HepG2 (cell line): ENCODE results near the gene TNFSF9. TPM values are rescaled to one million over a fixed set of nuclear protein-coding genes. Genes with fewer than 3 reads are reported as not detected.

Source experiments
- EED ChIP-seq: sonication (generic); formaldehyde crosslinking; IDR thresholded peaks from 2 replicates; pipeline ENCODE4 v1.5.0; 2020; ENCODE audit warnings: mild to moderate bottlenecking, missing genetic modification reagents
- ELF4 ChIP-seq: sonication (generic); formaldehyde crosslinking; IDR thresholded peaks from 2 replicates; pipeline ENCODE4 v1.5.0; 2020; ENCODE audit warnings: missing genetic modification reagents, mild to moderate bottlenecking, moderate library complexity, borderline replicate concordance
- FOXK1 ChIP-seq: sonication (generic); formaldehyde crosslinking; IDR thresholded peaks from 2 replicates; pipeline ENCODE4 v1.4.0; 2020; ENCODE audit warnings: low read depth, missing genetic modification reagents, borderline replicate concordance
- JUNB ChIP-seq: sonication (generic); formaldehyde crosslinking; IDR thresholded peaks from 2 replicates; pipeline ENCODE4 v1.8.0; 2022; ENCODE audit warnings: missing genetic modification reagents, mild to moderate bottlenecking, borderline replicate concordance
- KLF9 ChIP-seq: IDR thresholded peaks from 2 replicates; pipeline ENCODE4 v1.6.1; 2016; ENCODE audit warnings: low read depth
- SOX6 ChIP-seq, 2 experiments: fragments of 450-650 bp in 1 of 2; sonication (generic) in 1 of 2; formaldehyde crosslinking in 1 of 2; IDR thresholded peaks; 2 replicates each; pipeline versions ENCODE4 v1.4.0 to v1.6.1; 2017 to 2020; ENCODE audit warnings: antibody characterized with exemption in 1 of 2, mild to moderate bottlenecking in 1 of 2, missing genetic modification reagents in 1 of 2
- ZBTB2 ChIP-seq: sonication (generic); formaldehyde crosslinking; IDR thresholded peaks from 2 replicates; pipeline ENCODE4 v1.8.0; 2022; ENCODE audit warnings: low read depth, missing genetic modification reagents
- polyA plus RNA-seq, 8 experiments: library from polyadenylated mRNA; depleted of rRNA in 3 of 8; stranded (reverse) in 7 of 8; unstranded in 1 of 8; fragments of >200 nt; fragmentation: Illumina TruSeq in 4 of 8; extraction: Trizol in 4 of 8; gene quantifications; 2 replicates each; pipeline versions ENCODE4 v1.2.1 to v1.2.3, GENCODE V29; 2011 to 2016; ENCODE audit warnings: low read depth in 4 of 8, missing spikeins in 1 of 8, mixed read lengths in 1 of 8; ENCODE audit not compliant: insufficient read depth in 1 of 8
- total RNA-seq, 5 experiments: library from RNA; depleted of rRNA; stranded (reverse); fragments of >200 nt; fragmentation: Illumina TruSeq; extraction: Trizol; gene quantifications; 2 replicates each; pipeline ENCODE4 v1.2.3, GENCODE V29; 2016; ENCODE audit warnings: low read depth in 1 of 5
- TF ChIP-seq, protein P1 (sequence below): sonication (generic); formaldehyde crosslinking; IDR thresholded peaks from one replicate; pipeline ENCODE4 v1.5.1; 2020; ENCODE audit warnings: mild to moderate bottlenecking, missing genetic modification reagents; ENCODE audit errors: not compliant biosample characterization

The TNFSF9 gene
- total and polyA plus RNA-seq, 2 of the 13 experiments (the other 11 are each of a cell fraction or from before 2014, with no cell fraction given), result 1.0 to 1.8 TPM

- TF ChIP-seq SOX6 (IDR thresholded peaks at IDR 0.05) (no peak), SOX6 (CRISPR knock-in tag; IDR thresholded peaks at IDR 0.05) (no peak), ZBTB2 (no peak), EED (no peak), KLF9 (CRISPR knock-in tag) (no peak), FOXK1 (no peak), JUNB (no peak), ELF4 (CRISPR knock-in tag) (no peak)
- TF ChIP-seq, protein P1, sequence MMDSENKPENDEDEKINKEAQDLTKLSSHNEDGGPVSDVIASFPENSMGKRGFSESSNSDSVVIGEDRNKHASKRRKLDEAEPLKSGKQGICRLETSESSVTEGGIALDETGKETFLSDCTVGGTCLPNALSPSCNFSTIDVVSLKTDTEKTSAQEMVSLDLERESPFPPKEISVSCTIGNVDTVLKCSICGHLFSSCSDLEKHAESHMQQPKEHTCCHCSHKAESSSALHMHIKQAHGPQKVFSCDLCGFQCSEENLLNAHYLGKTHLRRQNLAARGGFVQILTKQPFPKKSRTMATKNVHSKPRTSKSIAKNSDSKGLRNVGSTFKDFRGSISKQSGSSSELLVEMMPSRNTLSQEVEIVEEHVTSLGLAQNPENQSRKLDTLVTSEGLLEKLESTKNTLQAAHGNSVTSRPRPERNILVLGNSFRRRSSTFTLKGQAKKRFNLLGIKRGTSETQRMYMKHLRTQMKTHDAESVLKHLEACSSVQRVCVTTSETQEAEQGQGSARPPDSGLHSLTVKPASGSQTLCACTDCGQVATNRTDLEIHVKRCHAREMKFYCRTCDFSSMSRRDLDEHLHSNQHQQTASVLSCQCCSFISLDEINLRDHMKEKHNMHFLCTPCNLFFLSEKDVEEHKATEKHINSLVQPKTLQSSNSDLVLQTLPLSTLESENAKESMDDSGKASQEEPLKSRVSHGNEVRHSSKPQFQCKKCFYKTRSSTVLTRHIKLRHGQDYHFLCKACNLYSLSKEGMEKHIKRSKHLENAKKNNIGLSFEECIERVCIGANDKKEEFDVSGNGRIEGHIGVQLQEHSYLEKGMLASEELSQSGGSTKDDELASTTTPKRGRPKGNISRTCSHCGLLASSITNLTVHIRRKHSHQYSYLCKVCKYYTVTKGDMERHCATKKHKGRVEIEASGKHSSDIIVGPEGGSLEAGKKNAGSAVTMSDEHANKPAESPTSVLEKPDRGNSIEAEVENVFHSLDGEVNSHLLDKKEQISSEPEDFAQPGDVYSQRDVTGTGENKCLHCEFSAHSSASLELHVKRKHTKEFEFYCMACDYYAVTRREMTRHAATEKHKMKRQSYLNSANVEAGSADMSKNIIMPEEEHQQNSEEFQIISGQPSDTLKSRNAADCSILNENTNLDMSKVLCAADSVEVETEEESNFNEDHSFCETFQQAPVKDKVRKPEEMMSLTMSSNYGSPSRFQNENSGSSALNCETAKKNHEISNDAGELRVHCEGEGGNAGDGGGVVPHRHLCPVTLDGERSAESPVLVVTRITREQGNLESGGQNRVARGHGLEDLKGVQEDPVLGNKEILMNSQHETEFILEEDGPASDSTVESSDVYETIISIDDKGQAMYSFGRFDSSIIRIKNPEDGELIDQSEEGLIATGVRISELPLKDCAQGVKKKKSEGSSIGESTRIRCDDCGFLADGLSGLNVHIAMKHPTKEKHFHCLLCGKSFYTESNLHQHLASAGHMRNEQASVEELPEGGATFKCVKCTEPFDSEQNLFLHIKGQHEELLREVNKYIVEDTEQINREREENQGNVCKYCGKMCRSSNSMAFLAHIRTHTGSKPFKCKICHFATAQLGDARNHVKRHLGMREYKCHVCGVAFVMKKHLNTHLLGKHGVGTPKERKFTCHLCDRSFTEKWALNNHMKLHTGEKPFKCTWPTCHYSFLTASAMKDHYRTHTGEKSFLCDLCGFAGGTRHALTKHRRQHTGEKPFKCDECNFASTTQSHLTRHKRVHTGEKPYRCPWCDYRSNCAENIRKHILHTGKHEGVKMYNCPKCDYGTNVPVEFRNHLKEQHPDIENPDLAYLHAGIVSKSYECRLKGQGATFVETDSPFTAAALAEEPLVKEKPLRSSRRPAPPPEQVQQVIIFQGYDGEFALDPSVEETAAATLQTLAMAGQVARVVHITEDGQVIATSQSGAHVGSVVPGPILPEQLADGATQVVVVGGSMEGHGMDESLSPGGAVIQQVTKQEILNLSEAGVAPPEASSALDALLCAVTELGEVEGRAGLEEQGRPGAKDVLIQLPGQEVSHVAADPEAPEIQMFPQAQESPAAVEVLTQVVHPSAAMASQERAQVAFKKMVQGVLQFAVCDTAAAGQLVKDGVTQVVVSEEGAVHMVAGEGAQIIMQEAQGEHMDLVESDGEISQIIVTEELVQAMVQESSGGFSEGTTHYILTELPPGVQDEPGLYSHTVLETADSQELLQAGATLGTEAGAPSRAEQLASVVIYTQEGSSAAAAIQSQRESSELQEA (CRISPR knock-in tag), result no peak
Measured at GRCh38 chr19:6579450-6580178, 48.8 kb downstream of the TNFSF9 start (continued).
